ENCODE results near the gene PPP1R3F. TPM values are rescaled to one million over a fixed set of nuclear protein-coding genes. Genes with fewer than 3 reads are reported as not detected.

The PPP1R3F gene, protein sequence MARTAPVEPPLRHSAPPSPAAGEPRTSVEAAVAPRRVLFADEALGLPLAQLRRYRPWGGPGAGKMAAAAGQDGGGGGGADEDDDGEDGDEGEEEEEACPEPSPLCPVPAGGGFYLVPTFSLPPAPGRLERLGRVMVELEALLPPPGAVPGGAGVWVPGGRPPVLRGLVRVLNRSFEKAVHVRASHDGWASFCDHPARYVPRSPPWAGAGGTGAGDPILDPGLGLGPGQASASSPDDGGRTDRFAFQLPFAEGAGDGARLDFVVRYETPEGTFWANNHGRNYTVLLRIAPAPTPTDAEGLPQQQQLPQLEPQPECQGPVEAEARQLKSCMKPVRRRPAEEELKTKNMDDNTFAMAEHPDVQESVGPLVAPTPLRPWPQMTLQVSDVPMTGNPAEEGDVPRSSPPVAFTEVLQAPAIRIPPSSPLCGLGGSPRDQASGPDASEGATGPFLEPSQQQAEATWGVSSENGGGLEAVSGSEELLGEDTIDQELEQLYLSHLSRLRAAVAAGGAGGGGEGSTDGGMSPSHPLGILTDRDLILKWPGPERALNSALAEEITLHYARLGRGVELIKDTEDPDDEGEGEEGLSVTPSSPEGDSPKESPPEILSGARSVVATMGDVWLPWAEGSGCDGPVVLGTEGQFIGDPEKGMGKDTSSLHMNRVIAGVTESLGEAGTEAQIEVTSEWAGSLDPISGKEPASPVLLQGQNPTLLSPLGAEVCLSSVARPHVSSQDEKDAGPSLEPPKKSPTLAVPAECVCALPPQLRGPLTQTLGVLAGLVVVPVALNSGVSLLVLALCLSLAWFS
- 6.5 and 11.1 TPM in 2 replicates for polyA plus RNA-seq (2014; cell fraction: cytosol; rRNA removed)
- 9.9 and 12.9 TPM in 2 replicates for polyA plus RNA-seq (2014; cell fraction: nucleus; rRNA removed)

DNA sequence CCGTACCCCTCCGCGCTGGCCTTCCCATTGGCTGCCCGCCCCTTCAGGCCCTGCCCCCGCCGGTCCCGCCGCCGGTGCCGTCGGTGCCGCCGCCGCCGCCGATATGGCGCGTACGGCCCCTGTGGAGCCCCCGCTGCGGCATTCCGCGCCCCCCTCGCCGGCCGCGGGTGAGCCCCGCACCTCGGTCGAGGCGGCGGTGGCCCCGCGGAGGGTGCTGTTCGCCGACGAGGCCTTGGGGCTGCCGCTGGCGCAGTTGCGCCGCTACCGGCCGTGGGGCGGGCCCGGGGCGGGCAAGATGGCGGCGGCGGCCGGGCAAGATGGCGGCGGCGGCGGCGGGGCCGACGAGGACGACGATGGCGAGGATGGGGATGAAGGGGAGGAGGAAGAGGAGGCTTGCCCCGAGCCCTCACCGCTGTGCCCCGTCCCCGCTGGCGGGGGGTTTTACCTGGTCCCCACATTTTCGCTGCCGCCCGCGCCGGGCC is at the start of gene PPP1R3F:
PPP1R3F (plus strand) TSS at position 27 of the 482 bp plus-strand sequence; CDS start at position 104, 77 bp downstream.
- DNase-seq (ENCODE audit: low spot score), result no peak

DNA sequence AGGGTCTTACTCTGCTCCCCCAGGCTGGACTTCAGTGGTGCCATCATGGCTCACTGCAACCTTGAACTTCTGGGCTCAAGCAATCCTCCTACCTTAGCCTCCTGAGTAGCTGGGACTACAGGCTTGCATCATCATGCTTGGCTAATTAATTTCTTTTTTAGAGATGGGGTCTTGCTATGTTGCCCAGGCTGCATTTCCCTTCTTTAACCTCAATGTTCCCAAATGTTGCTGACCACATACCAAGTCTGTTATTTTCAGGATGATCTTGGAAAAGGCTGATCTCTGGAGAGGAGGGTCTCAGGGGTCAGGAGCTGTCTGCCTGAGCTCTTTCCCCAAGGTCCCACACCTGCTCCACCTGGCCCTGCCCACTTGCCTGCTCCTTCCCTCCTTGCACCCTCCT is 49.5 kb upstream of the PPP1R3F start:
- DNase-seq (ENCODE audit: low spot score), result no peak

GRCh38 chrX:49221868-49222267 is 47.7 kb upstream of the PPP1R3F start:
- no peak for DNase-seq (ENCODE audit: low spot score)

- no peak for DNase-seq (ENCODE audit: low spot score)
Observed at GRCh38 chrX:49225858-49226257, 43.7 kb upstream of the PPP1R3F start.

DNA sequence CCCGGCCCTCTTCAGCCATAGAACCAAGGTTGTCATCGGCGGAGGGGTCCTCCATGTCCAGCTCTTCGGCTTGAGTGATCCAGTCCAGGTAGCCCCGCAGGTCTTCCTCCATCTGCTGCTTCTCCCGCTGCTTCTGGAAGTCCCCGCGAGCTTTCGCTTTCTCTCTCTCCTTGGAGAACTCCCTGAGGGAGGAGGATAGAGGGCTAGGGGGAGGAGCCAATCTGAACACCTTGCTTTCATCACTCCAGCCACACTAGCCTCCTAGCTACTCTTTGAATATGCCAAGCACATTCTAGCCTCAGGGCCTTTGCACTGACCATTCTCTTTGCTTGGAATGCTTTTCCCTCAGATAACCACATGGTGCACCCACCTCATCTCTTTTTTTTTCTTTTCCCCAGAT is 42.6 kb upstream of the PPP1R3F start:
- no peak for DNase-seq (ENCODE audit: low spot score)

DNA sequence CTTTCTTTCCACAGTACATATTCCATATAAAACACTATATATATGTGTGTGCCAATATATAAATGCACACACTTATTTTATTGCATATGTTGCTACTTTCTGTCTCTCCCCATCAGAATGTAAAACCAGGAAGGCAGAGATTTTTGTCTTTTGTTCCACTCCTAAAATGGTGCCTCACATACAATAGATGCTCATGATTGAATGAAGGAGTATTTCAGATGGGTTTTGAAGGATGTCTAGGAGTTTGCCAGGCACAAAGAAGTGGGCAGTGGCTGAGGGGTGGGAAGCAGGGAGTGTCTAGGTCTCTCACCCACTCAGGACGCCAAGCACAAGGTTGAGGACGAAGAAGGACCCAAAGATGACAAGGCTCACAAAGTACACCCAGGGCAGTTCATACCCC is 41.9 kb upstream of the PPP1R3F start:
- DNase-seq (ENCODE audit: low spot score), result no peak

GRCh38 chrX:49228185-49228584 is 41.4 kb upstream of the PPP1R3F start:
- no peak for DNase-seq (ENCODE audit: low spot score)

- no peak for DNase-seq (ENCODE audit: low spot score)
Observed at GRCh38 chrX:49230500-49231232, 38.9 kb upstream of the PPP1R3F start.

DNA sequence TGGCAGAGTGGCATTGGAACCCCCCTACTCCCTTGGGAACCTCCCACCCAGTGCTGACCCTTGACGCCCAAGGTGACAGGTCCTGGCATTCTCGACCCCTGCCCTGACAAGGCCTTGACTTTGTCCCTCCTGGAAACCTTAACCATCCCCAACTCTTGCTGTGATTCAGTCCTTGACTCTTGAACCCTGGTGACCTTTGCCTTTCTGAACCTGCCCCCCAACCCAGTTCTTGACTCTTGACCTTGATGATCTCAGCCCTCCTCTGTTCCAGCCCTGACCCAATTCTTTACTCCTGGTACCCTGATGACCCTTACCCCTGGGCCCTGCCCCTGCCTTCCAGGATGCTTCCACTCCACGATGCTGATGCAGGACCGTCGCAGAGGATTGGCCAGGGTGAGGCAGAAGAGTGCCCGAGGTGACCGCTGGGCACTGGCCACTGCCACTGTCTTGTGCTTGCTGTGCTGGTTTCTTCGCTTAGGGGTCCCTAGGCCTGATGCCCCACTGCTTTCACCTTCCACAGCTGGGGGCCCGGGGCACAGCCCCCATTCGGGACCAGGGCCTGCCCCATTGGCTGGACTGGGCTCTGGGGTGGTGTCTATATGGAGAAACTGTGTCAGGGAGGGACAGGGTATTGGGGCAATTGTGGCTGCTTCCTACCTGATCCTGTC is 38.1 kb upstream of the PPP1R3F start:
- DNase-seq (ENCODE audit: low spot score), result no peak

GRCh38 chrX:49232525-49232924 is 37.1 kb upstream of the PPP1R3F start:
- DNase-seq (ENCODE audit: low spot score), result no peak

DNA sequence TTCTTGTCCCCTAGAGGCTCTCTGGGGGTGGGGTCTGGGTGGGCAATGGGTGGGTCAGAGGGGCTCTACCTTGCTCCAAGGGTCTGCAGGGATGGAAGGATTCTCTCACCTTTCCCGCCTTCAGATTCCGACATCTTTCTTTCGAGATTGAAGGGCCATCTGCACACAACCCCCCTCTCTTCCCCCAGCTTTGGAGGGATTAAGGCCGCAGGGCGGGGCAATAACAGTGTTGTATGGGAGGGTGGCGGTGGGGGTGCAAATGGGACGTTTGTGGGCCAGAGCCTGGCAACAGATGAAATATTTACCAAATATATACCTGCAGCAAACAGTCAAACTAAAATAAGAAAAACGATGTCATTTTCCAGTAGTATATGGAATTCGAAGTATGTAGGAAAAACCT is 36.4 kb upstream of the PPP1R3F start, which contains the start of gene CACNA1F:
CACNA1F (minus strand) TSS at position 165 of the 400 bp plus-strand sequence; CDS start at position 134, 31 bp downstream.
- no peak for DNase-seq (ENCODE audit: low spot score)

- DNase-seq (ENCODE audit: low spot score), result no peak
Observed at GRCh38 chrX:49233887-49234555, 35.6 kb upstream of the PPP1R3F start.

DNA sequence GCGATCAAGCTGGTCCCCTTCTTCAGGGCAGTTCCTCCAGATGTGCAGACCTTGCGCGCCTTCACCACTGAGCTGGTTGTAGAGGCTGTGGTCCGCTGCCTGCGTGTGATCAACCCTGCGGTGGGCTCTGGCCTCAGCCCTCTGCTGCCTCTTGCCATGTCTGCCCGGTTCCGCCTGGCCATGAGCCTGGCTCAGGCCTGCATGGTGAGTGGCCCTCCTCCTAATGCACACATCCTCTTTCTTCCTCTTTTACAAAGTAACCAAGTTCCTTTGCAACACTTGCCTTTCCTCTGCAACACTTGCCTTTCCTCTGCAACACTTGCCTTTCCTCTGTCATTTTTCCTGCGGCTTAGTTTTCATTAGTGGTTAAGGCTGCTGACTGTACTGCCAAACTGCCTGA is 32.5 kb upstream of the PPP1R3F start:
- no peak for DNase-seq (ENCODE audit: low spot score)

DNA sequence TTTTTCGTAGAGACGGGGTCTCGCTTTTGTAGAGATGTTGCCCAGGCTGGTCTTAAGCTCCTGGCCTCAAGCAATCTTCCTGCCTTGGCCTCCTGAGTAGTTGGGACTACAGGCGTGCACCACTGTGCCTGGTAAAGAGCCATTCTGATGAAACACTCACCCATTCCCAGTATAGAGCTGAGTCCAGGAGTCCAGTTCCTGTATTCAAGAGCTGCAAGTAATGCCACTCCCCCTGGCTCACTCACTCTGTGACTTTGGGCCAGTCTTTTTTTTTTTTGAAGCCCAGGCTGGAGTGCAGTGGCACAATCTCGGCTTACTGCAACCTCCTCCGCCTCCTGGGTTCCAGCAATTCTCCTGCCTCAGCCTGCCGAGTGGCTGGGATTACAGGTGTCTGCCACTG is 30.9 kb upstream of the PPP1R3F start:
- DNase-seq (ENCODE audit: low spot score), result no peak

DNA sequence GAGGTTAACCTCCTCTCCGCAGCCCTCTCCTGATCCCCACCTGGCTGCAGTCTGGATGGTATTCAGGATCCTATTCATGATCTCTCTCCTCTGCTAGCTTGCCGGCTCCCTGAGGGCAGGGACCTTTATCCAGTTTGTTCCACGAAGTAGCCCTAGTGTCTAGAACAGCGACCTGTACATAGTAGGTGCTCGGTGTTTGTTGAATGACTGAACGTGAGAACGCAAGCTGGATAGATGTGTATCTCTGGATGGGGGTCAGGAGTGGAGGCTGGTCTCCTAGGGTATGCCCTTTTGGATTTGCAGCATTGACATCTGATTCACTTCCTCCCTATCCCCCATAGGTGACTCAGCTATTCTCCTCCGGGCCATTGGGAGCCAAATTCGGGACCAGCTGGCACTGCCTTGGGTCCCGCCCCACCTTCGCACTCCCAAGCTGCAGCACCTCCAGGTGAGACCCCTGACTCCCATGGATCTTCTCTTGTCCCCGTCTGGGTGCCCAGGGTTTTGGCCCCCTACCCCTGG is 27.0 kb upstream of the PPP1R3F start:
- no peak for DNase-seq (ENCODE audit: low spot score)

GRCh38 chrX:49243166-49243565 is 26.4 kb upstream of the PPP1R3F start:
- no peak for DNase-seq (ENCODE audit: low spot score)

- DNase-seq (ENCODE audit: low spot score), result no peak
Observed at GRCh38 chrX:49244207-49244606, 25.4 kb upstream of the PPP1R3F start.

DNA sequence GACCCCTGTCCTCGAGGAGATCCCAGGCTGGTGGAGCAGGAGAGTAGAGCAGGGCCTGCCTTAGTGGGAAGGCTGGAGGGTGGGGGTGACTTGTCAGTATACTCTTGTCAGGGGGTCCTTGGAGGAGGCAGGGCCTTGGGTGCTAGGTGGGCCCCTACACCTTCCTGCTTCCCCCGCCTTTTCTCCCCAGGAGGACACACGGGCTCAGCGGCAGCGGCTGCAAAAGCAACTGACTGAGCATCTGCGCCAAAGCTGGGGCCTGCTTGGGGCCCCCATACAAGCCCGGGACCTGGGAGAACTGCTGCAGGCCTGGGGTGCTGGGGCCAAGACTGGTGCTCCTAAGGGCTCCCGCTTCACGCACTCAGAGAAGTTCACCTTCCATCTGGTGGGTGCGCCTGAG is 23.1 kb upstream of the PPP1R3F start:
- DNase-seq (ENCODE audit: low spot score), result no peak

- DNase-seq (ENCODE audit: low spot score), result no peak
Observed at GRCh38 chrX:49247346-49247745, 22.2 kb upstream of the PPP1R3F start.
